ENCODE measurements around the gene SPATA20.

DNA sequence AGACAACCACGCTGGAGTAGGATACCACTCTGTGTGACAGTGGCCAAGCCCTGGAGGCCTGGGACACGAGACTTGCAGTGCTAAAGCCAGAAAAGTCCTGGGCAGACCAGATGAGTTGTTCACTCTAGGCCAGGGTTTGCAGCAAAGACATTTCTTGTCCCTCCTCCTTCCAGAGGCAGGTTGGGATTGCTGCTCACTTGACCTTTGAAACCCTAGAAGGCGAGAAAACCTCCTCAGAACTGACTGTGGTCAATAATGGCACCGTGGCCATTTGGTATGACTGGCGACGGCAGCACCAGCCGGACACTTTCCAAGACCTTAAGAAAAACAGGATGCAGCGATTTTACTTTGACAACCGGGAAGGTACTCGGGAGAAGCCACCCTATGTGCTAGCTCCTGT, 24.2 kb upstream of the SPATA20 start:
- no peak for TF ChIP-seq EP300 (IDR thresholded peaks at IDR 0.05; ENCODE audit: low read depth)
- TF ChIP-seq, protein P1, sequence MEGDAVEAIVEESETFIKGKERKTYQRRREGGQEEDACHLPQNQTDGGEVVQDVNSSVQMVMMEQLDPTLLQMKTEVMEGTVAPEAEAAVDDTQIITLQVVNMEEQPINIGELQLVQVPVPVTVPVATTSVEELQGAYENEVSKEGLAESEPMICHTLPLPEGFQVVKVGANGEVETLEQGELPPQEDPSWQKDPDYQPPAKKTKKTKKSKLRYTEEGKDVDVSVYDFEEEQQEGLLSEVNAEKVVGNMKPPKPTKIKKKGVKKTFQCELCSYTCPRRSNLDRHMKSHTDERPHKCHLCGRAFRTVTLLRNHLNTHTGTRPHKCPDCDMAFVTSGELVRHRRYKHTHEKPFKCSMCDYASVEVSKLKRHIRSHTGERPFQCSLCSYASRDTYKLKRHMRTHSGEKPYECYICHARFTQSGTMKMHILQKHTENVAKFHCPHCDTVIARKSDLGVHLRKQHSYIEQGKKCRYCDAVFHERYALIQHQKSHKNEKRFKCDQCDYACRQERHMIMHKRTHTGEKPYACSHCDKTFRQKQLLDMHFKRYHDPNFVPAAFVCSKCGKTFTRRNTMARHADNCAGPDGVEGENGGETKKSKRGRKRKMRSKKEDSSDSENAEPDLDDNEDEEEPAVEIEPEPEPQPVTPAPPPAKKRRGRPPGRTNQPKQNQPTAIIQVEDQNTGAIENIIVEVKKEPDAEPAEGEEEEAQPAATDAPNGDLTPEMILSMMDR (IDR thresholded peaks at IDR 0.05): no peak
